Activated B cell treated with CpG ODN at 0.5 μM for 24 hours (primary cell): ENCODE measurements around the gene SH3PXD2B. TPM values are rescaled to one million over a fixed set of nuclear protein-coding genes. Genes with fewer than 3 reads are reported as not detected.

Source experiments
- ATAC-seq: fragments of 200-7000 bp; cut with Tn5 transposase; one replicate; pipeline ENCODE4 v1.10.0; 2021; ENCODE audit warnings: low read depth, mild to moderate bottlenecking, moderate library complexity
- CTCF ChIA-PET: fragments of 350-600 bp; sonication (Branson Sonifier 250); formaldehyde crosslinking; loops from one replicate; lab custom pipeline; 2021; ENCODE audit warnings: antibody characterized with exemption; lab: Charles Lee
- POLR2A ChIA-PET: fragments of 350-600 bp; sonication (Branson Sonifier 250); formaldehyde crosslinking; loops from one replicate; lab custom pipeline; 2021; ENCODE audit warnings: antibody characterized with exemption; lab: Charles Lee
- DNase-seq: peaks from one replicate; pipeline ENCODE4 v3.0.0; 2022
- H3K27ac Mint-ChIP-seq: one replicate; pipeline ENCODE4 v1.8.0; 2020; ENCODE audit warnings: mixed read lengths
- H3K27me3 Mint-ChIP-seq: one replicate; pipeline ENCODE4 v1.8.0; 2021; ENCODE audit warnings: mixed read lengths
- H3K36me3 Mint-ChIP-seq: one replicate; pipeline ENCODE4 v1.8.0; 2021; ENCODE audit warnings: low read depth, mixed read lengths
- H3K4me1 Mint-ChIP-seq: one replicate; pipeline ENCODE4 v1.8.0; 2021; ENCODE audit warnings: mixed read lengths
- H3K4me3 Mint-ChIP-seq: one replicate; pipeline ENCODE4 v1.8.0; 2020; ENCODE audit warnings: mild to moderate bottlenecking, mixed read lengths
- H3K9me3 Mint-ChIP-seq: one replicate; pipeline ENCODE4 v1.8.0; 2020; ENCODE audit warnings: mixed read lengths
- intact Hi-C: fragments of 100-400 bp; cut with micrococcal nuclease; formaldehyde crosslinking; loops from one replicate; pipeline ENCODE4 v1.15.1; 2024
- total RNA-seq: library from RNA; stranded (reverse); gene quantifications from 2 replicates; pipeline ENCODE4 v1.2.3, GENCODE V29; 2022
- TF ChIP-seq, protein P1 (sequence below): fragments of 200-600 bp; IDR thresholded peaks from one replicate; pipeline ENCODE4 v1.8.0; 2022; ENCODE audit warnings: antibody characterized with exemption, mild to moderate bottlenecking

SH3PXD2B gene
- total RNA-seq, 1 donor from 2014 or later, result 0.02 TPM

DNA sequence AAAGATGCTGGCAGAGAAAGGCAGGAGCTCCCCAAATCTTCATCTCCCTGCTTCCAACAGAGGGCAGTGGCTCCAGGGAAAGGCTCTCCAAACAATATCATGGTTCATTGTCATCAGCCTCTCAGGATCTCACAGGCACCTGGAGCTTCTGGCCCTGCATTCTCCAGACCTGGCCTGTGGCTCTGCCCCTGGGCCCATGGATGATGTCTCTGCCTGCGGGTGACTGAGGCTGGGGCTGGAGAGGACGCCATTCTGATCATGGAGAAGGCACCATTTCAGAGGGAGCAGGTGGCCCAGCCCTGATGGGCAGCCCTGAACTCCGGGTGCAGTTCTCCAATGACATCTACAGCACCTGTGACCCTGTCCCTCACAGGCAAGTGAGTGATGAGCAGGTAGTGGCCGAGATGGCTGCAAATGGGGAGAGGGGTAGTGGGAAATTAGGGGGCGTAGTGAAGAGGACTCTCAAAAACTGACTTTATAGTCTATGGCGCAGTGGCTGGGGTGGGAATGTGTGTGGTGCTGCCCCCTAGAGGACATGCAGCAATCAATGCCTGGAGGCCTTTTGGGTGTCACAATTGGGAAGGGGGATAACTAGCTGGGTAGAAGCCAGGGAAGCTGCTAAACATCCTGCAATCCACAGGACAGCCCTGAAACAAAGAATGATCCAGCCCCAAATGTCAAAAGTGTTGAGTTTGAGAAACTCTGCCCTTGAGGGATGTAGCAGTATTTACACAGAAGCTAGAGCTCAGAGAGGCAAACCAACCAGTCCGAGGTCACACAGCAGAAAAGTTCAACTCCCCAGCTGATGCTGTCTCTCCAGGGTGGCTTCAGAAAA is 3.2 kb downstream of the SH3PXD2B start:
- intact Hi-C loops, result loop anchor here (5.0 kb wide), 1 partner anchor 169 kb away; the partner anchor contains the start of gene UBTD2
- Mint-ChIP-seq H3K36me3 (no peaks in the 10 kb centered on the region), H3K27ac (no peak overlapping the region), H3K9me3 (no peaks in the 10 kb centered on the region), H3K27me3 (peaks cover 47% of the 10 kb centered on the region), H3K4me3 (no peak overlapping the region), H3K4me1 (peaks cover 13% of the 10 kb centered on the region)
- ChIA-PET CTCF (interaction anchor here (0.9 to 1.4 kb wide), 2 partner anchors 10 to 28 kb away, joined by 3 to 4 read pairs; no protein-coding TSS in a partner anchor), POLR2A (no interaction called here)
- DNase-seq (no peak), ATAC-seq (no peak)
- TF ChIP-seq, protein P1, sequence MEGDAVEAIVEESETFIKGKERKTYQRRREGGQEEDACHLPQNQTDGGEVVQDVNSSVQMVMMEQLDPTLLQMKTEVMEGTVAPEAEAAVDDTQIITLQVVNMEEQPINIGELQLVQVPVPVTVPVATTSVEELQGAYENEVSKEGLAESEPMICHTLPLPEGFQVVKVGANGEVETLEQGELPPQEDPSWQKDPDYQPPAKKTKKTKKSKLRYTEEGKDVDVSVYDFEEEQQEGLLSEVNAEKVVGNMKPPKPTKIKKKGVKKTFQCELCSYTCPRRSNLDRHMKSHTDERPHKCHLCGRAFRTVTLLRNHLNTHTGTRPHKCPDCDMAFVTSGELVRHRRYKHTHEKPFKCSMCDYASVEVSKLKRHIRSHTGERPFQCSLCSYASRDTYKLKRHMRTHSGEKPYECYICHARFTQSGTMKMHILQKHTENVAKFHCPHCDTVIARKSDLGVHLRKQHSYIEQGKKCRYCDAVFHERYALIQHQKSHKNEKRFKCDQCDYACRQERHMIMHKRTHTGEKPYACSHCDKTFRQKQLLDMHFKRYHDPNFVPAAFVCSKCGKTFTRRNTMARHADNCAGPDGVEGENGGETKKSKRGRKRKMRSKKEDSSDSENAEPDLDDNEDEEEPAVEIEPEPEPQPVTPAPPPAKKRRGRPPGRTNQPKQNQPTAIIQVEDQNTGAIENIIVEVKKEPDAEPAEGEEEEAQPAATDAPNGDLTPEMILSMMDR, result no peak

DNA sequence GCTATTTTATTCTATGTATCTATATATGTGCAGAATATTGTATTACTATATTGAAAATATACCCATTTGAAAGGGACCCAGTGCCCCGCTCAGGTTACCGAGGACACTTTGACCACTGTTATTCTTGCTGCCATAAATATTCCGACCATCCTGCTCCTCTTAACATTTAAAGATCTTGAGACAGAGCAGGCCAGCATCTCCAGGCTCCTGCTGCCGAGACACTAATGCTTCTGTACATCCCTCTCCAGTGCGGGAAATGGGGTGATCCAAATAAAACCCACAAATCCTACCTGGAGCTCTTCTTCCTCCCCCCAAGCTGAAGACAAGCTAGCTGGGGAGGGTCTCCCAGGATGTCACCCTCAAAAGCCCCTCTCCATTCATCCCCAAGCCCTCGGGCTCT is 3.9 kb downstream of the SH3PXD2B start:
- H3K4me3 Mint-ChIP-seq, result no peak overlapping the region
- peaks cover 13% of the 10 kb centered on the region for H3K4me1 Mint-ChIP-seq
- POLR2A ChIA-PET, result no interaction called here
- no peaks in the 10 kb centered on the region for H3K36me3 Mint-ChIP-seq
- ATAC-seq (no peak), DNase-seq (no peak)
- H3K9me3 Mint-ChIP-seq, result no peaks in the 10 kb centered on the region
- intact Hi-C loops, result loop anchor here (5.0 kb wide), 1 partner anchor 168 kb away; the partner anchor contains the start of gene UBTD2
- H3K27ac Mint-ChIP-seq, result no peak overlapping the region
- CTCF ChIA-PET, result interaction anchor here (0.9 to 1.4 kb wide), 2 partner anchors 11 to 29 kb away, joined by 3 to 4 read pairs; no protein-coding TSS in a partner anchor
- H3K27me3 Mint-ChIP-seq, result peaks cover 43% of the 10 kb centered on the region
- TF ChIP-seq, protein P1, result no peak

DNA sequence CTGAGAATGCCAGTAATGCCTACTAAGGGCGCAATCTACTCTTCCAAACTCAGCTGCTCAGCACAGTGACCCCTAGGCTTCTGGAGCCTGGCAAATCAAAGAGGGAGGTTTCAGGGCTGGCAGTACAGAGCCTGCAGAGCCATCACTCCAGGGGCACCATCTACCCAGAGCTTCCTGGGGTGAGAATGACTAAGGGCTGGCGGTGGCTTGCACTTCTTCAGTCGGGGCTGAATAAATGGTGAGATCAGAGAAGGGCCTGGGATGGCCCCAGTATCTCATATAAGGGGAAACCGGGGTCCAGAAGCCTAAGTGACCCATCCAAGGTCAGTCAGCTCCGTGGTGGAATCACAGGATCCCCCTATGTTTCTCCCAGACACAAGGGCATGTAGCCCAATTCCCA is 5.3 kb downstream of the SH3PXD2B start:
- H3K4me1 Mint-ChIP-seq, result peaks cover 8% of the 10 kb centered on the region
- no peak overlapping the region for H3K27ac Mint-ChIP-seq

DNA sequence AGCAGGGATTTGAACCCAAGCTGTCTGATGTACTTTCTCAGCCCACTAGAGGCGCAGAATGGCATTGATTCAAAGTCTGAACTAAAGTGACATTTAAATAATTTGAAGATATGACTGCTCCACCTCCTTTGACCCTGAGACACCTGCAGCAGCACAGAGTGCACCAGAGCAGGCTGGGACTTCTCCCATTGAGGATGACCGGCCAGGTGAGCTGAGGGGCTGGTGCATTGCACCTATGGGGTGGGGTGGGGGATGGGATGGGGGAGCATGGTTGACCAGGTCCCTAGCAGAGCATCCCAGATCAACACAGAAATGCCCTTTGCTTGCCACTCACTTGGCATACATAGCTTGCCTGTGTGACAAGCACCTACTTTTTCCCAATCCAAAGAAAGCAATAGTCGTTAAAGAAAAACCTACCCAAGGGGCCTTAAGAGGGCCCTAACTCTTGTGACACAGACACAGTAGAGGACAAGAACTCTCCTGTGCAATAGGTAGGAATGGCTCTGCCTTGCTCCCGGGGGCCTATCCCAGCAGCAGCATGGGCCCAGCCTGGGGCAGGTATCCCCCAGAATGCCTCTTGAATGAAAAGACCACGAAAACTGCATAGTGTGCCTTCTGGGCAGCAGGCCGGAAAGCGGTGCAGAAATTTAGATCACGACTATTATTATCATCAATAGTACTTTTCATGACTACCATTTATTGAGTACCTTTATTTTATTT is 6.5 kb downstream of the SH3PXD2B start:
- no peaks in the 10 kb centered on the region for H3K36me3 Mint-ChIP-seq
- H3K27me3 Mint-ChIP-seq, result peaks cover 27% of the 10 kb centered on the region
- ChIA-PET CTCF (no interaction called here), POLR2A (no interaction called here)
- no peak overlapping the region for H3K27ac Mint-ChIP-seq
- DNase-seq, result no peak
- H3K4me1 Mint-ChIP-seq, result no peaks in the 10 kb centered on the region
- no peak overlapping the region for H3K4me3 Mint-ChIP-seq
- no peak for ATAC-seq
- H3K9me3 Mint-ChIP-seq, result no peaks in the 10 kb centered on the region
- TF ChIP-seq, protein P1, result no peak
- intact Hi-C loops, result no loop called here

More for the DNA sequence above, 5.3 kb downstream of the SH3PXD2B start:
- Mint-ChIP-seq H3K27me3 (peaks cover 37% of the 10 kb centered on the region), H3K36me3 (no peaks in the 10 kb centered on the region), H3K4me3 (no peak overlapping the region), H3K9me3 (no peaks in the 10 kb centered on the region)
- DNase-seq, result no peak
- POLR2A ChIA-PET, result no interaction called here
- ATAC-seq, result no peak
- CTCF ChIA-PET, result no interaction called here
- intact Hi-C loops, result no loop called here
- TF ChIP-seq, protein P1, result no peak
